ENCODE results near the gene AGBL1. TPM values are rescaled to one million over a fixed set of nuclear protein-coding genes. Genes with fewer than 3 reads are reported as not detected.
A peak's percentile ranks its signal among the peaks of the same experiment; 100 is the strongest.

The AGBL1 gene
- total and polyA plus RNA-seq, 2 experiments from 2014 or later, result 0.06 to 0.11 TPM

- H3K9me3 ChIP-seq (ENCODE audit: low read depth), result no peaks in the 10 kb centered on the region
- no peak overlapping the region for H3K4me3 ChIP-seq
- no peaks in the 10 kb centered on the region for H3K36me3 ChIP-seq
- H3K4me1 ChIP-seq (ENCODE audit: low read depth), result no peaks in the 10 kb centered on the region
- no peaks in the 10 kb centered on the region for H3K27me3 ChIP-seq
- no peak for DNase-seq (ENCODE audit: low read depth in 1 of 2, low spot score in 1 of 2)
- TF ChIP-seq, protein P1, sequence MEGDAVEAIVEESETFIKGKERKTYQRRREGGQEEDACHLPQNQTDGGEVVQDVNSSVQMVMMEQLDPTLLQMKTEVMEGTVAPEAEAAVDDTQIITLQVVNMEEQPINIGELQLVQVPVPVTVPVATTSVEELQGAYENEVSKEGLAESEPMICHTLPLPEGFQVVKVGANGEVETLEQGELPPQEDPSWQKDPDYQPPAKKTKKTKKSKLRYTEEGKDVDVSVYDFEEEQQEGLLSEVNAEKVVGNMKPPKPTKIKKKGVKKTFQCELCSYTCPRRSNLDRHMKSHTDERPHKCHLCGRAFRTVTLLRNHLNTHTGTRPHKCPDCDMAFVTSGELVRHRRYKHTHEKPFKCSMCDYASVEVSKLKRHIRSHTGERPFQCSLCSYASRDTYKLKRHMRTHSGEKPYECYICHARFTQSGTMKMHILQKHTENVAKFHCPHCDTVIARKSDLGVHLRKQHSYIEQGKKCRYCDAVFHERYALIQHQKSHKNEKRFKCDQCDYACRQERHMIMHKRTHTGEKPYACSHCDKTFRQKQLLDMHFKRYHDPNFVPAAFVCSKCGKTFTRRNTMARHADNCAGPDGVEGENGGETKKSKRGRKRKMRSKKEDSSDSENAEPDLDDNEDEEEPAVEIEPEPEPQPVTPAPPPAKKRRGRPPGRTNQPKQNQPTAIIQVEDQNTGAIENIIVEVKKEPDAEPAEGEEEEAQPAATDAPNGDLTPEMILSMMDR (IDR thresholded peaks at IDR 0.05; ENCODE audit: low read depth, low read length), result no peak
- no peak overlapping the region for H3K27ac ChIP-seq
These were observed 47.9 kb downstream of the AGBL1 start for GRCh38 chr15:86127547-86127946.

DNA sequence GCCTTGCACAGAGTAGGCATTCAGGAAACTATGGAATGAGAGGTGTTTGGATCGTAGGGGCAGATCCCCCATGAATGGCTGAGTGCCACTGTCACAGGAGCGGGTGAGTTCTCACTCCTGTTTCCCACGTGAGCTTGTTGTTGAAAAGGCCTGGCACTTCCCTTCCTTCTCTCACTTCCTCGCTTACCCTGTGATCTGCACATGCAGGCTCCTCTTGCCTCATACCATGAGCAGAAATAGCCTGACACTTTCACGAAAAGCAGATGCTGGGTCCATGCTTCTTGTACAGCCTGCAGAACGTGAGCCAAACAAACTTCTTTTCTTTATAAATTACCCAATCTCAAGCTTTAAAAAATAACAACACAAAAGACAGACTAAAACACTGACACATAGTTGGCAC, 55.4 kb downstream of the AGBL1 start:
- TF ChIP-seq, protein P1 (IDR thresholded peaks at IDR 0.05; ENCODE audit: low read depth, low read length), result no peak
- no peaks in the 10 kb centered on the region for H3K4me1 ChIP-seq (ENCODE audit: low read depth)
- H3K36me3 ChIP-seq, result no peaks in the 10 kb centered on the region
- H3K9me3 ChIP-seq (ENCODE audit: low read depth), result no peaks in the 10 kb centered on the region
- DNase-seq (ENCODE audit: low read depth in 1 of 2, low spot score in 1 of 2), result peak in 1 of 2 donors; percentile 4
- no peak overlapping the region for H3K4me3 ChIP-seq
- no peak overlapping the region for H3K27ac ChIP-seq
- no peaks in the 10 kb centered on the region for H3K27me3 ChIP-seq

- H3K36me3 ChIP-seq, result no peaks in the 10 kb centered on the region
- H3K4me1 ChIP-seq (ENCODE audit: low read depth), result no peaks in the 10 kb centered on the region
- no peaks in the 10 kb centered on the region for H3K27me3 ChIP-seq
- TF ChIP-seq, protein P1 (IDR thresholded peaks at IDR 0.05; ENCODE audit: low read depth, low read length), result no peak
- H3K4me3 ChIP-seq, result no peak overlapping the region
- H3K27ac ChIP-seq, result no peak overlapping the region
- no peak for DNase-seq (ENCODE audit: low read depth in 1 of 2, low spot score in 1 of 2)
- no peaks in the 10 kb centered on the region for H3K9me3 ChIP-seq (ENCODE audit: low read depth)
These were observed 57.2 kb downstream of the AGBL1 start for GRCh38 chr15:86136861-86137260.

DNA sequence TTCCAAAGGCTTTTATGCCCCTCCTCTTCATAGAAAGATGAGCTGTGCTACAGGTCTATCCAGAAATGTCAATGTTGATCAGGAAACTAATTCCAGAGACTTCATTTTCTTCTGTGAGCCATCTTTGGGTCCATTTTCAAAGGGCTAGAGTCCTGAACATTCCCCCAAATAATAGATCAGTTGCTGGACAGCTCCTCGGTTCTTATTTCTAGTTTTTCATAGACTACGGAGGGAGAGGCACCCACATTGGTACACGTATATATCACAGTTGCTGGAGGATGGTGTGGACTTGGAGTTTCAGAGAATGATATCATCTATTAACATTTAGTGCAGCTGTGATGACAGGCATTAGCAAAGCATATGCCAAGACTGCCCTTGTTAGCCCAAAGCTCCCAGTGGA, 59.1 kb downstream of the AGBL1 start:
- no peaks in the 10 kb centered on the region for H3K4me1 ChIP-seq (ENCODE audit: low read depth)
- H3K9me3 ChIP-seq (ENCODE audit: low read depth), result no peaks in the 10 kb centered on the region
- TF ChIP-seq, protein P1 (IDR thresholded peaks at IDR 0.05; ENCODE audit: low read depth, low read length), result no peak
- no peaks in the 10 kb centered on the region for H3K36me3 ChIP-seq
- no peak for DNase-seq (ENCODE audit: low read depth in 1 of 2, low spot score in 1 of 2)
- no peak overlapping the region for H3K27ac ChIP-seq
- no peaks in the 10 kb centered on the region for H3K27me3 ChIP-seq
- H3K4me3 ChIP-seq, result no peak overlapping the region

- H3K27me3 ChIP-seq, result no peaks in the 10 kb centered on the region
- no peaks in the 10 kb centered on the region for H3K36me3 ChIP-seq
- H3K27ac ChIP-seq, result no peak overlapping the region
- H3K4me1 ChIP-seq (ENCODE audit: low read depth), result no peaks in the 10 kb centered on the region
- TF ChIP-seq, protein P1 (IDR thresholded peaks at IDR 0.05; ENCODE audit: low read depth, low read length), result no peak
- no peak for DNase-seq (ENCODE audit: low read depth in 1 of 2, low spot score in 1 of 2)
- no peaks in the 10 kb centered on the region for H3K9me3 ChIP-seq (ENCODE audit: low read depth)
- H3K4me3 ChIP-seq, result no peak overlapping the region
These were observed 60.2 kb downstream of the AGBL1 start for GRCh38 chr15:86139828-86140227.

DNA sequence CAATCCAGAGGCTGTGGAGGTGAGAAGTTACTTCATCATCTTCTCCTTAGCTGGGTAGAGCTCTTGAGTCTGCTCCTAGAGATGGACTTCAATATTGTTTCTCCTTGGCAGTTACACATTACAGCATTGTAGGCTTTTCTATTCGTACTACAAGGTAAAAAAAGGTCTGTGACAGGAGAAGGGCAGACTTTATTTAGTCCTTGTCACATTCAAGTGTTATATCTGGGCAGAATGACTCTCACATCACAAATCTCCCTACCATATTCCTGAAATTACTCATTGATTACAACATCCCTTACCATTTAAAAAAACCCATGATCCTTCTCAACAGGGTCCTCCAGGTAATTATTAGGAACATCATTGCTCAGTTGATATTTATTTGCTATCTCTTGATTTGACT, 75.0 kb downstream of the AGBL1 start:
- Histone ChIP-seq H3K9me3 (ENCODE audit: low read depth) (no peaks in the 10 kb centered on the region), H3K4me1 (ENCODE audit: low read depth) (no peaks in the 10 kb centered on the region), H3K27ac (no peak overlapping the region), H3K27me3 (no peaks in the 10 kb centered on the region), H3K4me3 (no peak overlapping the region), H3K36me3 (no peaks in the 10 kb centered on the region)
- TF ChIP-seq, protein P1 (IDR thresholded peaks at IDR 0.05; ENCODE audit: low read depth, low read length), result no peak
- DNase-seq (ENCODE audit: low read depth in 1 of 2, low spot score in 1 of 2), result no peak

Measured in cardiac muscle cell (in vitro differentiated cells and primary cell).